HEK293 (cell line): ENCODE results near the gene FSTL4.

Experiments used
- MZF1 ChIP-seq: fragments of 450-650 bp; formaldehyde crosslinking; IDR thresholded peaks from 2 replicates; pipeline ENCODE4 v1.5.1; 2017; ENCODE audit warnings: missing biosample characterization, missing genetic modification characterization, borderline replicate concordance
- ZNF292 ChIP-seq: fragments of 450-650 bp; formaldehyde crosslinking; IDR thresholded peaks from 2 replicates; pipeline ENCODE4 v1.5.1; 2016; ENCODE audit warnings: low read depth, missing biosample characterization, missing genetic modification characterization, borderline replicate concordance

GRCh38 chr5:133360693-133361472 is 251.5 kb downstream of the FSTL4 start:
- no peak for TF ChIP-seq ZNF292 (tag by site-specific recombination)
- TF ChIP-seq MZF1 (tag by site-specific recombination), result no peak
